K562 (cell line): ENCODE data around the gene MECP2. TPM values are rescaled to one million over a fixed set of nuclear protein-coding genes. Genes with fewer than 3 reads are reported as not detected.

Source experiments
- ATAC-seq: fragments of 200-7000 bp; cut with Tn5 transposase; 3 replicates; pipeline ENCODE4 v1.9.1; 2020; ENCODE audit warnings: moderate library complexity
- BruUV-seq: library from RNA; stranded (reverse); fragments of 400-500 nt; replicated peaks from 2 replicates; lab custom pipeline; 2021; lab: Mats Ljungman, UMichigan
- CTCF ChIA-PET: fragments of 300-600 bp; formaldehyde crosslinking; extraction: SDS; loops from one replicate; lab custom pipeline; 2021; ENCODE audit warnings: low intra/inter-chr PET ratio; lab: Yijun Ruan, JAX
- POLR2A ChIA-PET: fragments of 300-600, 350-650 bp; sonication (Branson Sonifier 250); formaldehyde crosslinking; extraction: SDS; loops from one replicate; lab custom pipeline; 2021; ENCODE audit warnings: antibody characterized with exemption, inconsistent platforms; lab: Yijun Ruan, JAX
- DNase-seq, 4 experiments: peaks; one replicate each; pipeline versions ENCODE4 v3.0.0 to v3.0.0-alpha.2; 2011 to 2018; ENCODE audit warnings: low spot score in 3 of 4, mixed read lengths in 3 of 4; ENCODE audit errors: extremely low read depth in 1 of 4
- FAIRE-seq: peaks from 2 replicates; lab custom pipeline; 2011; peaks lifted over from hg19 to GRCh38; lab: Jason Lieb, UNC
- H2AFZ ChIP-seq: 2 replicates; pipeline ENCODE4 v1.6.0; 2011; ENCODE audit warnings: low read depth, low read length, control low read depth, inconsistent platforms
- H3K27ac ChIP-seq: fragments of 200-600 bp; 3 replicates; pipeline ENCODE4 v1.8.0; 2011; ENCODE audit warnings: low read depth, mild to moderate bottlenecking, control low read depth, inconsistent platforms, low read length, moderate library complexity, mixed read lengths; ENCODE audit errors: extremely low read depth
- H3K27me3 ChIP-seq, 2 experiments: fragments of 300-600 bp in 1 of 2; 2 replicates in 1 of 2; 3 replicates in 1 of 2; pipeline versions ENCODE4 v1.6.0 to v1.8.0; 2011; ENCODE audit warnings: inconsistent platforms in 2 of 2, low read length in 2 of 2, mild to moderate bottlenecking in 1 of 2, mixed read lengths in 1 of 2, moderate library complexity in 1 of 2; ENCODE audit not compliant: control insufficient read depth in 2 of 2, insufficient read depth in 2 of 2
- H3K36me3 ChIP-seq: fragments of 300-600 bp; 3 replicates; pipeline ENCODE4 v1.8.0; 2011; ENCODE audit warnings: mild to moderate bottlenecking, low read length, inconsistent platforms; ENCODE audit not compliant: control insufficient read depth, insufficient read depth
- H3K4me1 ChIP-seq, 2 experiments: fragments of 200-600 bp in 1 of 2; replicated peaks in 1 of 2; 2 replicates in 1 of 2; 3 replicates in 1 of 2; pipeline versions ENCODE4 v1.5.1 to v1.8.0; 2011; ENCODE audit warnings: inconsistent platforms in 2 of 2, low read length in 2 of 2, mild to moderate bottlenecking in 1 of 2, mixed read lengths in 1 of 2, moderate library complexity in 1 of 2; ENCODE audit not compliant: control insufficient read depth in 2 of 2, insufficient read depth in 2 of 2
- H3K4me2 ChIP-seq: 2 replicates; pipeline ENCODE4 v1.6.1; 2011; ENCODE audit warnings: low read length, control low read depth, inconsistent platforms, mixed read lengths; ENCODE audit not compliant: insufficient read depth
- H3K4me3 ChIP-seq: fragments of 200-600 bp; sonication (generic), shearing (Covaris generic); 2 replicates; pipeline ENCODE4 v1.5.1; 2016; ENCODE audit warnings: control low read depth, inconsistent platforms
- H3K79me2 ChIP-seq: fragments of 200-600 bp; 3 replicates; pipeline ENCODE4 v1.8.0; 2011; ENCODE audit warnings: low read length, inconsistent platforms; ENCODE audit not compliant: control insufficient read depth, insufficient read depth
- H3K9ac ChIP-seq, 2 experiments: 2 replicates each; pipeline versions ENCODE4 v1.6.0 to v1.6.1; 2011; ENCODE audit warnings: low read depth in 2 of 2, low read length in 2 of 2, control low read depth in 1 of 2, inconsistent platforms in 1 of 2, mild to moderate bottlenecking in 1 of 2, mixed read lengths in 1 of 2; ENCODE audit not compliant: insufficient read depth in 1 of 2
- H3K9me1 ChIP-seq: one replicate; pipeline ENCODE4 v1.6.0; 2011; ENCODE audit warnings: inconsistent platforms, mild to moderate bottlenecking, low read length, moderate library complexity; ENCODE audit not compliant: control insufficient read depth, insufficient read depth
- H3K9me3 ChIP-seq: replicated peaks from 2 replicates; pipeline ENCODE4 v1.5.1; 2011; ENCODE audit warnings: low read depth, low read length, inconsistent platforms; ENCODE audit not compliant: control insufficient read depth, insufficient read depth
- H4K20me1 ChIP-seq: replicated peaks from 2 replicates; pipeline ENCODE4 v1.6.1; 2011; ENCODE audit warnings: low read length, inconsistent platforms, mixed read lengths; ENCODE audit not compliant: control insufficient read depth, insufficient read depth
- AFF1 ChIP-seq, 2 experiments: fragments of 450-650 bp; IDR thresholded peaks; 2 replicates each; pipeline ENCODE4 v1.6.1; 2018; ENCODE audit warnings: mild to moderate bottlenecking in 2 of 2, low read depth in 1 of 2; ENCODE audit not compliant: partially characterized antibody in 2 of 2
- CHD7 ChIP-seq: fragments of 200-600 bp; sonication (generic); IDR thresholded peaks from one replicate; pipeline ENCODE4 v1.6.1; 2012; ENCODE audit warnings: mild to moderate bottlenecking, low read depth, low read length, inconsistent platforms
- NELFE ChIP-seq: IDR thresholded peaks from 2 replicates; pipeline ENCODE4 v1.6.1; 2011; ENCODE audit warnings: mild to moderate bottlenecking; ENCODE audit not compliant: insufficient read depth, insufficient read length
- POU5F1 ChIP-seq: fragments of 150-350 bp; IDR thresholded peaks from 2 replicates; pipeline ENCODE4 v1.6.1; 2014; ENCODE audit warnings: borderline replicate concordance, low read length, low read depth, mild to moderate bottlenecking; ENCODE audit not compliant: partially characterized antibody
- XRCC3 ChIP-seq: fragments of 450-650 bp; IDR thresholded peaks from 2 replicates; pipeline ENCODE4 v1.6.1; 2017; ENCODE audit warnings: mild to moderate bottlenecking, moderate library complexity
- ZC3H8 ChIP-seq: fragments of 450-650 bp; IDR thresholded peaks from 2 replicates; pipeline ENCODE4 v1.6.1; 2017
- ZNF263 ChIP-seq: sonication (generic); formaldehyde crosslinking; IDR thresholded peaks from 2 replicates; pipeline ENCODE4 v1.8.0; 2022; ENCODE audit warnings: mild to moderate bottlenecking, missing genetic modification reagents, borderline replicate concordance
- WGBS: fragments of 100-300 bp; shearing (Covaris generic); methylation state at CpG from one replicate; pipeline ENCODE4 v1.1.6; 2016; ENCODE audit warnings: low coverage, mixed read lengths; ENCODE audit not compliant: insufficient coverage; ENCODE audit errors: missing lambda C conversion rate; 5-methylcytosine and 5-hydroxymethylcytosine counted together
- in situ Hi-C: fragments of 300-500 bp; cut with MboI; formaldehyde crosslinking; loops from 4 replicates; pipeline ENCODE4 v1.15.0; 2018; ENCODE audit warnings: inconsistent platforms, mixed read lengths
- intact Hi-C: fragments of 100-400 bp; cut with micrococcal nuclease; formaldehyde crosslinking; loops from 2 replicates; pipeline ENCODE4 v1.14.2; 2022
- polyA plus RNA-seq, 8 experiments: library from polyadenylated mRNA; depleted of rRNA in 4 of 8; stranded (reverse) in 5 of 8; unstranded in 3 of 8; fragments of >200 nt; fragmentation: Nextera tagmentation in 2 of 8; fragmentation: Illumina TruSeq in 1 of 8; extraction: Ambion mirVana in 2 of 8; extraction: Trizol in 1 of 8; gene quantifications; 2 replicates each; pipeline versions ENCODE4 v1.2.1 to v1.2.3, GENCODE V29; 2011 to 2014; ENCODE audit warnings: inconsistent platforms in 1 of 8, missing spikeins in 1 of 8
- total RNA-seq, 7 experiments: library from RNA; depleted of rRNA in 6 of 7; stranded (reverse); fragments of >200 nt in 6 of 7; fragmentation: Illumina TruSeq in 2 of 7; extraction: Trizol in 2 of 7; gene quantifications; 2 replicates each; pipeline versions ENCODE4 v1.2.1 to v1.2.3, GENCODE V29; 2011 to 2021; ENCODE audit warnings: low replicate concordance in 1 of 7

The MECP2 gene
- total and polyA plus RNA-seq, 9 of the 15 experiments (the other 6 are each of a cell fraction or from before 2014, with no cell fraction given) = 2.1 to 50.9 (median 30.5) TPM

- in situ Hi-C loops = no loop called here
- peaks cover 15 to 44% of the 10 kb centered on the region in 2 experiments; a peak in 4 of 5 replicates for H3K4me1 ChIP-seq
- ATAC-seq (no peak), DNase-seq (no peak), FAIRE-seq (no peak)
- H3K79me2 ChIP-seq = peaks cover 24% of the 10 kb centered on the region
- H3K27ac ChIP-seq = no peak overlapping the region
- intact Hi-C loops = loop anchor here (5.0 kb wide), 1 partner anchor 68 kb away; no protein-coding TSS in a partner anchor
- peak overlapping the region in 1 of 2 experiments; percentile 31; a peak in 1 of 4 replicates for H3K9ac ChIP-seq
- H3K4me3 ChIP-seq = no peak overlapping the region
- H2AFZ ChIP-seq = no peak overlapping the region
- H3K27me3 ChIP-seq = no peaks in the 10 kb centered on the region
- no peak overlapping the region for H3K4me2 ChIP-seq
- CTCF ChIA-PET = no interaction called here
- no peaks in the 10 kb centered on the region for H3K9me1 ChIP-seq
- POLR2A ChIA-PET = no interaction called here
- no peaks in the 10 kb centered on the region for H4K20me1 ChIP-seq
- 95% methylated on average over 4 of the region's 15 CpGs for WGBS
- H3K36me3 ChIP-seq = peaks cover 42% of the 10 kb centered on the region; the same call in 2 of the 3 replicates
- no TSS peak for BruUV-seq
- H3K9me3 ChIP-seq = no peaks in the 10 kb centered on the region
- TF ChIP-seq ZC3H8 (no peak), ZNF263 (no peak), NELFE (no peak), CHD7 (no peak), POU5F1 (no peak), XRCC3 (no peak), AFF1 (IDR thresholded peaks at IDR 0.05; ENCODE audit: low read depth in 1 of 2, partially characterized antibody in 2 of 2) (no peak)
Measured at GRCh38 chrX:154024271-154024670, 73.2 kb downstream of the MECP2 start.
